ENCODE results near the gene CPVL. TPM values are rescaled to one million over a fixed set of nuclear protein-coding genes. Genes with fewer than 3 reads are reported as not detected.

Gene CPVL
- polyA plus RNA-seq, 1 donor from 2014 or later = 1.6 TPM

DNA sequence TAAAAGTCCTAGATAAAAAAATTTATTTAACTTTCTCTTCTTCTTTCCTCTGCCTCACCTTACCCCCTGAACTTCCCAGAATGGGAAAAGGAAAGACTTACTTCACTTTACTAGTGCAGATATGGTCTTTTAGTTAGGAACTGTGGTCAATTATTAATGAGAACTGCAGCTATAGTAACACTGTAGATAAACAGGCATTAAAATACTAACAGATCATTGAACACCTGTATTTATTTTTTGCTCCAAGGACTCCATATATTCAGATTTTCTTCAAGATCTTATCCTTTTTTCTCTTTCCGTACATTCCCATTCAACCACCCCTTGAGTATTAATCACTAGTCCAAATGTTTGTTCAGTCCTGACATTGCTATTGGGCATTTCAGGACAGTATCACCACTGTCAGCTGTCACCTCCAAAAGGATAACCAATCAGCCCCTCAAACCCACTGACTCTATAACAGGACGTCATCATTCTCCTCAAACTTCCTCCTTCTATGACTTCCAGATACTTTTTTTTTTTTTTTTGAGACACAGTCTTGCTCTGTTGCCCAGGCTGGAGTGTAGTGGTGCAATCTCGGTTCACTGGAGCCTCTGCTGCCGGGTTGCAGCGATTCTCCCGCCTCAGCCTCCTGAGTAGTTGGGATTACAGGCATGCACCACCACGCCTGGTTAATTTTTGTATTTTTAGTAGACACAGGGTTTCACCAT, 4.2 kb downstream of the CPVL start:
- no peaks in the 10 kb centered on the region for H3K9me3 Mint-ChIP-seq
- H3K4me3 Mint-ChIP-seq = no peak overlapping the region
- peaks cover 0 to 3% (median 0%) of the 10 kb centered on the region in 3 donors for H3K4me1 Mint-ChIP-seq
- no peaks in the 10 kb centered on the region for H3K36me3 Mint-ChIP-seq
- peaks cover 28% of the 10 kb centered on the region for H3K27me3 Mint-ChIP-seq
- H3K27ac Mint-ChIP-seq = no peak overlapping the region

DNA sequence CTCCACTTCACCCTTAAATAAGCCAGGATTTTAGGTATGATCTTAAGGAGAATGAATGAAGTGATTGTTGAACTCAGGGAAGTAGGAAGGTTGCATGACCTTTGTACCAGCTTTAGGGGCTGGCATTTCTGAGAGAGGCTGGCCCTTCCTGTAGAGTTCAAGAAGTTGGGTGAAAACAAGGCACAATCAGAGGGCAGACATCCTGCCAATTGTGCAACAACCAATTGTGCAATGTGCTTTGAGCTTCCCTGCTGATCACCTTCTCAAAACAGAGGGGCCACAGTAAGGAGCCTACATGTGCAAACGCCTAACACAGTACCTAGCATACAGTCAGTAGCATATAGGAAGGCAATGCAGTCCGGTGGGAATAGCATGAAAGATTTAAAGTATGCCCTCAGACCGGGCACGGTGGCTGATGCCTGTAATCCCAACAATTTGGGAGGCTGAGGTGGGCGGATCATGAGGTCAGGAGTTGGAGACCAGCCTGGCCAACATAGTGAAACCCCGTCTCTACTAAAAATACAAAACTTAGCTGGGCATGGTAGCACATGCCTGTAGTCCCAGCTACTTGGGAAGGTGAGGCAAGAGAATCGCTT, 5.4 kb downstream of the CPVL start:
- no peak overlapping the region for H3K4me3 Mint-ChIP-seq
- peaks cover 0 to 9% (median 7%) of the 10 kb centered on the region in 3 donors for H3K9me3 Mint-ChIP-seq
- H3K27ac Mint-ChIP-seq = no peak overlapping the region
- peaks cover 18% of the 10 kb centered on the region for H3K27me3 Mint-ChIP-seq
- no peaks in the 10 kb centered on the region for H3K4me1 Mint-ChIP-seq
- no peaks in the 10 kb centered on the region for H3K36me3 Mint-ChIP-seq

GRCh38 chr7:29139796-29140195, 6.5 kb downstream of the CPVL start:
- Mint-ChIP-seq H3K9me3 (peaks cover 0 to 12% (median 12%) of the 10 kb centered on the region in 3 donors), H3K27me3 (peaks cover 11% of the 10 kb centered on the region), H3K27ac (no peak overlapping the region), H3K4me1 (no peaks in the 10 kb centered on the region), H3K36me3 (no peaks in the 10 kb centered on the region), H3K4me3 (no peak overlapping the region)

DNA sequence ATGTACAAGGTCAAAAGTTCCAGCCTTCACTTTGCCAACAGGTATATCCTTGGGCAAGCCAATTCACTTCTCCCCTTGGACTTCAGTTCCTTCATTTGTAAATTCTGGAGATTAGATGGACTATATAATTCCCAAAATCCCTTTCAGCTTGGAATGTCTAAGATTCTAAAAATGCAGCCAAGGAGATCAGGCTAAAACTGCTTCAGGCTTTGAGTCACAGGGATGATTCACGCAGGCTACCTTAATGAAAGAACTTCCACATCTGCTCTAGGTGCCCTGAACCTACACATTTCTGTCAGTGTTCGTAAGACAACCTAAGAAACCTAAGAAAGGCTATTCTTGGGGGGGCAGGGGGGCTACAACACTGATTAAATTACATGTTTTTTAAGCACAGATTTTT, 7.1 kb downstream of the CPVL start:
- Mint-ChIP-seq H3K4me1 (no peaks in the 10 kb centered on the region), H3K27me3 (peaks cover 11% of the 10 kb centered on the region), H3K9me3 (peaks cover 0 to 14% (median 12%) of the 10 kb centered on the region in 3 donors), H3K4me3 (no peak overlapping the region), H3K27ac (no peak overlapping the region), H3K36me3 (no peaks in the 10 kb centered on the region)

DNA sequence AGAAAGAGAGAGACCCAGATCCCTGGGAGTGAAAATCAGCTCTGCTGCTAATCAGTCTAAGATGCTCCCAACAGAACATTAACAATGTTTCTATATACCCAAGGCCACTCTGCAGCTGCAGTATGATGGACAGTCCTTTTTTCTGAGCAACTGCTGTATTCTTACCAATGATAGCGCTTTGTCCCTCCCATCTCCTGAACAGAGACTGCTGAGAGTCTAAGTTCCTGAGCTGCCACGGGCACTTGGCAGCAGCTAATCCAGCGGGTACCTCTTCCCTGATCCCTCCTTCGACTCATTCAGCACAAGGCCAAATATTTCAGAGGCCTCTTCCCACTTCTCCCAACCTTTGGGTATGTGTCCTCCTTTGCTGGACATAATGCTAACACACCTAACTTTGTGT, 7.7 kb downstream of the CPVL start:
- Mint-ChIP-seq H3K4me3 (no peak overlapping the region), H3K27ac (no peak overlapping the region), H3K4me1 (no peaks in the 10 kb centered on the region), H3K27me3 (peaks cover 11% of the 10 kb centered on the region), H3K9me3 (peaks cover under 1 to 15% (median 12%) of the 10 kb centered on the region in 3 donors), H3K36me3 (no peaks in the 10 kb centered on the region)

GRCh38 chr7:29135846-29136245, 10.5 kb downstream of the CPVL start:
- Mint-ChIP-seq H3K4me1 (no peaks in the 10 kb centered on the region), H3K4me3 (no peak overlapping the region), H3K9me3 (peaks cover 4 to 15% (median 12%) of the 10 kb centered on the region in 3 donors), H3K27ac (no peak overlapping the region), H3K27me3 (peaks cover 16% of the 10 kb centered on the region), H3K36me3 (no peaks in the 10 kb centered on the region)

GRCh38 chr7:29132980-29133379, 13.4 kb downstream of the CPVL start:
- H3K36me3 Mint-ChIP-seq = no peaks in the 10 kb centered on the region
- peaks cover 0 to 2% (median 1%) of the 10 kb centered on the region in 3 donors for H3K4me1 Mint-ChIP-seq
- no peak overlapping the region for H3K27ac Mint-ChIP-seq
- H3K27me3 Mint-ChIP-seq = peaks cover 12% of the 10 kb centered on the region
- H3K4me3 Mint-ChIP-seq = no peak overlapping the region
- peaks cover 4 to 19% (median 12%) of the 10 kb centered on the region in 3 donors for H3K9me3 Mint-ChIP-seq

DNA sequence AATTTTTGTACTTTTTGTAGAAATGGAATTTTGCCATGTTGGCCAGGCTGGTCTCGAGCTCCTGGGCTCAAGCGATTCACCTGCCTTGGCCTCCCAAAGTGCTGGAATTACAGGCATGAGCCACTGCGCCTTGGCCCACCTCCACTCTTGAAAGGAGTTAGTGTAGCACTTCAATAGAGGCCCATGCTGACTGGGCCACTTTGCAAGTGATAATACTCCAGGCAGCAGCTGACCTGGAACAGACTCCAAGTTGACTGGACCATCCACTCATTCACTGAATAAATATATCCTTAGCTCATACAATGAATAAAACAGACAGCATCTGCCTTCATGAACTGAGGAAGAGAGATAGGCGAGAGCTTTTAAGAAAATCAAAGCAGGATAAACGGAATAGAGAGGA, 14.7 kb downstream of the CPVL start:
- peaks cover 0 to 2% (median 1%) of the 10 kb centered on the region in 3 donors for H3K4me1 Mint-ChIP-seq
- H3K27ac Mint-ChIP-seq = no peak overlapping the region
- peaks cover 15% of the 10 kb centered on the region for H3K27me3 Mint-ChIP-seq
- H3K4me3 Mint-ChIP-seq = no peak overlapping the region
- H3K36me3 Mint-ChIP-seq = no peaks in the 10 kb centered on the region
- peaks cover 4 to 17% (median 8%) of the 10 kb centered on the region in 3 donors for H3K9me3 Mint-ChIP-seq

GRCh38 chr7:29130096-29130495, 16.2 kb downstream of the CPVL start:
- Mint-ChIP-seq H3K27ac (no peak overlapping the region), H3K36me3 (no peaks in the 10 kb centered on the region), H3K27me3 (peaks cover 15% of the 10 kb centered on the region), H3K4me3 (no peak overlapping the region), H3K9me3 (peaks cover 0 to 10% (median 4%) of the 10 kb centered on the region in 3 donors), H3K4me1 (peaks cover 0 to 2% (median 1%) of the 10 kb centered on the region in 3 donors)

- Mint-ChIP-seq H3K27ac (no peak overlapping the region), H3K4me1 (peaks cover 0 to 2% (median 1%) of the 10 kb centered on the region in 3 donors), H3K4me3 (no peak overlapping the region), H3K9me3 (peaks cover 0 to 4% (median 0%) of the 10 kb centered on the region in 3 donors), H3K36me3 (peaks cover 1% of the 10 kb centered on the region), H3K27me3 (peaks cover 15% of the 10 kb centered on the region)
Measured at GRCh38 chr7:29127527-29127926, 18.8 kb downstream of the CPVL start.

- Mint-ChIP-seq H3K9me3 (peaks cover 0 to 4% (median 0%) of the 10 kb centered on the region in 3 donors), H3K4me3 (no peak overlapping the region), H3K27ac (no peak overlapping the region), H3K27me3 (peaks cover 13% of the 10 kb centered on the region), H3K36me3 (peaks cover 1% of the 10 kb centered on the region), H3K4me1 (peaks cover 0 to 2% (median 1%) of the 10 kb centered on the region in 3 donors)
Measured at GRCh38 chr7:29126804-29127203, 19.5 kb downstream of the CPVL start.

DNA sequence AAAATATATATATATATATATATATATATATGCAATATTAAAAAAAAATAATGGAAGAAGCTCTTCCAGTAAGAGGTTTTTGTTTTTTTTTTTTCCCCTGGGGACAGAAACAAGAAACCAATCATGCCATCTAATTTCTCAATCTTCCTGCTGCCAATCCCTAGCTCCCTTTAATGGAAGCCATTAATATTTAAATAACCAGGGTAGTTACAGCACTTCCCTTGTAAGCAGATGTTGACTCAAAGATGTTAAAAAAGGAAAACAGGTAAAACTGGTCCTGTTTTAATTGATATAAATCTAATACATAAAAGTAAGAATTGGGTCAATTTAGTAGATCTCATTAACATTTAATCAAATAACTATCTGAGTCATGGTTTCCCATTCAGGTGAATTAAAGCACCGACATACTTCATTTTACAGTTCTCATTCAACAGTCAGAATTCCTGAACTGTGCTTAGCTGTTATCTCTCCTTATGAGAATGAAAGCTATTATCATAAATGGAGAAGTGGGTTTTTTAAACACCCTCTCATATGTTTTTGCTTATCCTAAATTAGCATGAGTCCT, 22.6 kb downstream of the CPVL start:
- no peak overlapping the region for H3K4me3 Mint-ChIP-seq
- no peak overlapping the region for H3K27ac Mint-ChIP-seq
- no peaks in the 10 kb centered on the region for H3K9me3 Mint-ChIP-seq
- H3K27me3 Mint-ChIP-seq = peaks cover 14% of the 10 kb centered on the region
- peaks cover 1% of the 10 kb centered on the region for H3K36me3 Mint-ChIP-seq
- no peaks in the 10 kb centered on the region for H3K4me1 Mint-ChIP-seq

GRCh38 chr7:29122759-29123158, 23.6 kb downstream of the CPVL start:
- no peak overlapping the region for H3K27ac Mint-ChIP-seq
- H3K27me3 Mint-ChIP-seq = peaks cover 14% of the 10 kb centered on the region
- no peaks in the 10 kb centered on the region for H3K4me1 Mint-ChIP-seq
- H3K9me3 Mint-ChIP-seq = no peaks in the 10 kb centered on the region
- peaks cover 1% of the 10 kb centered on the region for H3K36me3 Mint-ChIP-seq
- no peak overlapping the region for H3K4me3 Mint-ChIP-seq

- Mint-ChIP-seq H3K27me3 (peaks cover 10% of the 10 kb centered on the region), H3K9me3 (no peaks in the 10 kb centered on the region), H3K4me3 (no peak overlapping the region), H3K4me1 (no peaks in the 10 kb centered on the region), H3K36me3 (peaks cover 1% of the 10 kb centered on the region), H3K27ac (no peak overlapping the region)
Measured at GRCh38 chr7:29122081-29122480, 24.3 kb downstream of the CPVL start.

- no peaks in the 10 kb centered on the region for H3K4me1 Mint-ChIP-seq
- H3K36me3 Mint-ChIP-seq = peaks cover 1% of the 10 kb centered on the region
- no peak overlapping the region for H3K27ac Mint-ChIP-seq
- H3K4me3 Mint-ChIP-seq = no peak overlapping the region
- H3K9me3 Mint-ChIP-seq = no peaks in the 10 kb centered on the region
- peaks cover 8% of the 10 kb centered on the region for H3K27me3 Mint-ChIP-seq
Measured at GRCh38 chr7:29120955-29121354, 25.4 kb downstream of the CPVL start.

Measured in IgD-negative memory B cell (primary cell).